HEK293 (cell line): ENCODE data around the gene SREBF1.

Source experiments
- ATF2 ChIP-seq: fragments of 450-650 bp; formaldehyde crosslinking; IDR thresholded peaks from 2 replicates; pipeline ENCODE4 v1.5.1; 2016; ENCODE audit warnings: missing biosample characterization, missing genetic modification characterization, low read depth
- BCL11A ChIP-seq: fragments of 450-650 bp; formaldehyde crosslinking; IDR thresholded peaks from 2 replicates; pipeline ENCODE4 v1.5.1; 2016; ENCODE audit warnings: low read depth, missing biosample characterization, missing genetic modification characterization
- BCL11B ChIP-seq: fragments of 450-650 bp; formaldehyde crosslinking; IDR thresholded peaks from 2 replicates; pipeline ENCODE4 v1.5.1; 2016; ENCODE audit warnings: low read depth, missing biosample characterization, missing genetic modification characterization
- KLF16 ChIP-seq: fragments of 450-650 bp; formaldehyde crosslinking; IDR thresholded peaks from 2 replicates; pipeline ENCODE4 v1.5.1; 2017; ENCODE audit warnings: missing biosample characterization, missing genetic modification characterization
- MZF1 ChIP-seq: fragments of 450-650 bp; formaldehyde crosslinking; IDR thresholded peaks from 2 replicates; pipeline ENCODE4 v1.5.1; 2017; ENCODE audit warnings: missing biosample characterization, missing genetic modification characterization, borderline replicate concordance
- OVOL3 ChIP-seq: fragments of 450-650 bp; formaldehyde crosslinking; IDR thresholded peaks from 2 replicates; pipeline ENCODE4 v1.5.1; 2016; ENCODE audit warnings: missing biosample characterization, missing genetic modification characterization
- SCRT1 ChIP-seq: fragments of 450-650 bp; formaldehyde crosslinking; IDR thresholded peaks from 2 replicates; pipeline ENCODE4 v1.5.1; 2016; ENCODE audit warnings: missing biosample characterization, missing genetic modification characterization, borderline replicate concordance
- ZFP69B ChIP-seq: fragments of 450-650 bp; formaldehyde crosslinking; IDR thresholded peaks from 2 replicates; pipeline ENCODE4 v1.5.1; 2016; ENCODE audit warnings: missing biosample characterization, missing genetic modification characterization
- ZIC2 ChIP-seq: fragments of 450-650 bp; formaldehyde crosslinking; IDR thresholded peaks from 2 replicates; pipeline ENCODE4 v1.5.1; 2016; ENCODE audit warnings: missing biosample characterization, missing genetic modification characterization
- ZNF10 ChIP-seq: fragments of 450-650 bp; formaldehyde crosslinking; IDR thresholded peaks from 2 replicates; pipeline ENCODE4 v1.5.1; 2017; ENCODE audit warnings: missing biosample characterization, missing genetic modification characterization
- ZNF114 ChIP-seq: fragments of 450-650 bp; formaldehyde crosslinking; IDR thresholded peaks from 2 replicates; pipeline ENCODE4 v1.5.0; 2017; ENCODE audit warnings: missing biosample characterization, missing genetic modification characterization
- ZNF121 ChIP-seq: fragments of 450-650 bp; formaldehyde crosslinking; IDR thresholded peaks from 2 replicates; pipeline ENCODE4 v1.5.1; 2016; ENCODE audit warnings: missing biosample characterization, missing genetic modification characterization
- ZNF16 ChIP-seq: fragments of 450-650 bp; formaldehyde crosslinking; IDR thresholded peaks from 2 replicates; pipeline ENCODE4 v1.5.1; 2016; ENCODE audit warnings: low read depth, missing biosample characterization, missing genetic modification characterization
- ZNF239 ChIP-seq: fragments of 450-650 bp; formaldehyde crosslinking; IDR thresholded peaks from 2 replicates; pipeline ENCODE4 v1.5.1; 2016; ENCODE audit warnings: missing biosample characterization, missing genetic modification characterization
- ZNF350 ChIP-seq: fragments of 450-650 bp; formaldehyde crosslinking; IDR thresholded peaks from 2 replicates; pipeline ENCODE4 v1.5.0; 2017; ENCODE audit warnings: missing biosample characterization, mild to moderate bottlenecking, missing genetic modification characterization
- ZNF416 ChIP-seq: fragments of 450-650 bp; formaldehyde crosslinking; IDR thresholded peaks from 2 replicates; pipeline ENCODE4 v1.5.1; 2016; ENCODE audit warnings: missing biosample characterization, missing genetic modification characterization
- ZNF423 ChIP-seq: fragments of 450-650 bp; formaldehyde crosslinking; IDR thresholded peaks from 2 replicates; pipeline ENCODE4 v1.5.1; 2016; ENCODE audit warnings: missing biosample characterization, missing genetic modification characterization
- ZNF521 ChIP-seq: fragments of 450-650 bp; formaldehyde crosslinking; IDR thresholded peaks from 2 replicates; pipeline ENCODE4 v1.5.1; 2017; ENCODE audit warnings: missing biosample characterization, mild to moderate bottlenecking, missing genetic modification characterization
- ZNF529 ChIP-seq: fragments of 450-650 bp; formaldehyde crosslinking; IDR thresholded peaks from 2 replicates; pipeline ENCODE4 v1.5.1; 2017; ENCODE audit warnings: missing genetic modification characterization, missing biosample characterization; ENCODE audit not compliant: insufficient replicate concordance
- ZNF555 ChIP-seq: fragments of 450-650 bp; formaldehyde crosslinking; conservative IDR thresholded peaks from 2 replicates; pipeline ENCODE4 v1.5.1; 2017; ENCODE audit warnings: missing biosample characterization, mild to moderate bottlenecking, missing genetic modification characterization, inconsistent platforms
- ZNF571 ChIP-seq: fragments of 450-650 bp; formaldehyde crosslinking; IDR thresholded peaks from 2 replicates; pipeline ENCODE4 v1.5.0; 2017; ENCODE audit warnings: missing biosample characterization, missing genetic modification characterization
- ZNF704 ChIP-seq: fragments of 450-650 bp; formaldehyde crosslinking; IDR thresholded peaks from 2 replicates; pipeline ENCODE4 v1.5.1; 2016; ENCODE audit warnings: missing biosample characterization, missing genetic modification characterization
- ZNF707 ChIP-seq: fragments of 450-650 bp; formaldehyde crosslinking; IDR thresholded peaks from 2 replicates; pipeline ENCODE4 v1.5.1; 2016; ENCODE audit warnings: missing biosample characterization, missing genetic modification characterization
- ZNF747 ChIP-seq: fragments of 450-650 bp; formaldehyde crosslinking; IDR thresholded peaks from 2 replicates; pipeline ENCODE4 v1.5.1; 2016; ENCODE audit warnings: missing biosample characterization, missing genetic modification characterization
- ZNF76 ChIP-seq: fragments of 450-650 bp; formaldehyde crosslinking; IDR thresholded peaks from 2 replicates; pipeline ENCODE4; 2016; ENCODE audit warnings: low read depth, missing biosample characterization, missing genetic modification characterization, borderline replicate concordance
- ZNF843 ChIP-seq: fragments of 450-650 bp; formaldehyde crosslinking; IDR thresholded peaks from 2 replicates; pipeline ENCODE4 v1.5.1; 2016; ENCODE audit warnings: missing biosample characterization, missing genetic modification characterization
- ZSCAN30 ChIP-seq: fragments of 450-650 bp; IDR thresholded peaks from 2 replicates; pipeline ENCODE4 v1.5.1; 2018; ENCODE audit warnings: missing biosample characterization, mild to moderate bottlenecking, missing genetic modification characterization, moderate library complexity
- TF ChIP-seq, protein P1 (sequence below): fragments of 450-650 bp; formaldehyde crosslinking; IDR thresholded peaks from 2 replicates; pipeline ENCODE4 v1.5.1; 2016; ENCODE audit warnings: missing biosample characterization, missing genetic modification characterization
- TF ChIP-seq, protein P2 (sequence below): fragments of 450-650 bp; formaldehyde crosslinking; IDR thresholded peaks from 2 replicates; pipeline ENCODE4 v1.5.1; 2016; ENCODE audit warnings: missing biosample characterization, missing genetic modification characterization
- TF ChIP-seq, protein P3 (sequence below): fragments of 450-650 bp; formaldehyde crosslinking; IDR thresholded peaks from 2 replicates; pipeline ENCODE4 v1.5.1; 2016; ENCODE audit warnings: missing biosample characterization, missing genetic modification characterization

SREBF1 gene

GRCh38 chr17:17839791-17840707 is 3.3 kb upstream of the SREBF1 start (continued):
- TF ChIP-seq ZSCAN30 (tag by site-specific recombination) (peak; percentile 61), MZF1 (0 out of 2 replicates have a peak, but pooled peaks have one; percentile 40), ZNF416 (tag by site-specific recombination) (no peak), ZNF76 (tag by site-specific recombination) (peak; percentile 61), SCRT1 (tag by site-specific recombination) (no peak), ZNF707 (tag by site-specific recombination) (no peak), BCL11B (tag by site-specific recombination) (peak; percentile 43; the same call in 1 of the 2 replicates), ATF2 (tag by site-specific recombination) (no peak), ZNF555 (no peak), ZNF529 (no peak), ZNF521 (no peak), OVOL3 (tag by site-specific recombination) (no peak), BCL11A (tag by site-specific recombination) (peak; percentile 51), ZNF571 (tag by site-specific recombination) (no peak), ZNF704 (tag by site-specific recombination) (no peak), ZNF350 (tag by site-specific recombination) (no peak), ZNF114 (no peak), ZNF239 (tag by site-specific recombination) (peak; percentile 67; the same call in 1 of the 2 replicates), ZNF16 (no peak), ZNF747 (tag by site-specific recombination) (no peak), ZNF10 (tag by site-specific recombination) (no peak), ZNF843 (tag by site-specific recombination) (no peak), ZNF423 (tag by site-specific recombination) (peak; percentile 63), ZFP69B (tag by site-specific recombination) (peak; percentile 59; the same call in 1 of the 2 replicates), ZIC2 (tag by site-specific recombination) (no peak), ZNF121 (peak; percentile 92), KLF16 (tag by site-specific recombination) (no peak)
- TF ChIP-seq, protein P1, sequence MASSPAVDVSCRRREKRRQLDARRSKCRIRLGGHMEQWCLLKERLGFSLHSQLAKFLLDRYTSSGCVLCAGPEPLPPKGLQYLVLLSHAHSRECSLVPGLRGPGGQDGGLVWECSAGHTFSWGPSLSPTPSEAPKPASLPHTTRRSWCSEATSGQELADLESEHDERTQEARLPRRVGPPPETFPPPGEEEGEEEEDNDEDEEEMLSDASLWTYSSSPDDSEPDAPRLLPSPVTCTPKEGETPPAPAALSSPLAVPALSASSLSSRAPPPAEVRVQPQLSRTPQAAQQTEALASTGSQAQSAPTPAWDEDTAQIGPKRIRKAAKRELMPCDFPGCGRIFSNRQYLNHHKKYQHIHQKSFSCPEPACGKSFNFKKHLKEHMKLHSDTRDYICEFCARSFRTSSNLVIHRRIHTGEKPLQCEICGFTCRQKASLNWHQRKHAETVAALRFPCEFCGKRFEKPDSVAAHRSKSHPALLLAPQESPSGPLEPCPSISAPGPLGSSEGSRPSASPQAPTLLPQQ (tag by site-specific recombination), result no peak
- TF ChIP-seq, protein P2, sequence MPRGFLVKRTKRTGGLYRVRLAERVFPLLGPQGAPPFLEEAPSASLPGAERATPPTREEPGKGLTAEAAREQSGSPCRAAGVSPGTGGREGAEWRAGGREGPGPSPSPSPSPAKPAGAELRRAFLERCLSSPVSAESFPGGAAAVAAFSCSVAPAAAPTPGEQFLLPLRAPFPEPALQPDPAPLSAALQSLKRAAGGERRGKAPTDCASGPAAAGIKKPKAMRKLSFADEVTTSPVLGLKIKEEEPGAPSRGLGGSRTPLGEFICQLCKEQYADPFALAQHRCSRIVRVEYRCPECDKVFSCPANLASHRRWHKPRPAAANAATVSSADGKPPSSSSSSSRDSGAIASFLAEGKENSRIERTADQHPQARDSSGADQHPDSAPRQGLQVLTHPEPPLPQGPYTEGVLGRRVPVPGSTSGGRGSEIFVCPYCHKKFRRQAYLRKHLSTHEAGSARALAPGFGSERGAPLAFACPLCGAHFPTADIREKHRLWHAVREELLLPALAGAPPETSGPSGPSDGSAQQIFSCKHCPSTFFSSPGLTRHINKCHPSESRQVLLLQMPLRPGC, result peak; percentile 32; the same call in 1 of the 2 replicates
- TF ChIP-seq, protein P3, sequence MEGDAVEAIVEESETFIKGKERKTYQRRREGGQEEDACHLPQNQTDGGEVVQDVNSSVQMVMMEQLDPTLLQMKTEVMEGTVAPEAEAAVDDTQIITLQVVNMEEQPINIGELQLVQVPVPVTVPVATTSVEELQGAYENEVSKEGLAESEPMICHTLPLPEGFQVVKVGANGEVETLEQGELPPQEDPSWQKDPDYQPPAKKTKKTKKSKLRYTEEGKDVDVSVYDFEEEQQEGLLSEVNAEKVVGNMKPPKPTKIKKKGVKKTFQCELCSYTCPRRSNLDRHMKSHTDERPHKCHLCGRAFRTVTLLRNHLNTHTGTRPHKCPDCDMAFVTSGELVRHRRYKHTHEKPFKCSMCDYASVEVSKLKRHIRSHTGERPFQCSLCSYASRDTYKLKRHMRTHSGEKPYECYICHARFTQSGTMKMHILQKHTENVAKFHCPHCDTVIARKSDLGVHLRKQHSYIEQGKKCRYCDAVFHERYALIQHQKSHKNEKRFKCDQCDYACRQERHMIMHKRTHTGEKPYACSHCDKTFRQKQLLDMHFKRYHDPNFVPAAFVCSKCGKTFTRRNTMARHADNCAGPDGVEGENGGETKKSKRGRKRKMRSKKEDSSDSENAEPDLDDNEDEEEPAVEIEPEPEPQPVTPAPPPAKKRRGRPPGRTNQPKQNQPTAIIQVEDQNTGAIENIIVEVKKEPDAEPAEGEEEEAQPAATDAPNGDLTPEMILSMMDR (tag by site-specific recombination), result no peak
